ENCODE data around the gene PKD1L1.

DNA sequence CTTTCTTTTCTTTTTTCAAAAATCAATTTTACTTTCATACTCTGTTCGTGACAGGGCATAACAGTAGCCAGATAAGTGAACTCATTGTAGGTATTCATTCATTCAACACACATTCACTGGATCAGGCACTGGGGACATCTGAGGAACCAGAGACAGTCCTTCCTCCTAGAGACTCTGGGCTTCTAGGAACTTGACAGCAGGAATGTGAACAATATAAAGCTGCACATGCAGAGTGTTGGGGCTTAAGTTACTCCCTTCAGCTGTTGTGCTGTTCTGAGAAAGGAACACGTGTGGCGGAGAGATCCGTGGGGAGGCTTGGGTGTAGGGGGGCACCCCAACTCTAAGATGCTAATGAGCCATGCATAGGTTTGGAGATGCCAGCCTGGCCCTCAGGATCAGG is 120.4 kb downstream of the PKD1L1 start:
- TF ChIP-seq GATA2 (CRISPR knock-in tag; IDR thresholded peaks at IDR 0.05) (no peak), TAF1 (IDR thresholded peaks at IDR 0.05; ENCODE audit: borderline replicate concordance, low read depth, low read length) (no peak)

All from SK-N-SH (cell line).